NCI-H2107 treated with DMSO at 0.1 percent for 48 hours (cell line): ENCODE results near the gene PPP1CC.

Source experiments
- DNase-seq: peaks from one replicate; lab custom pipeline; 2025; ENCODE audit not compliant: unreplicated experiment; lab: John Stamatoyannopoulos, UW

PPP1CC gene

GRCh38 chr12:110689281-110690126 lies 53.2 kb downstream of the PPP1CC start:
- DNase-seq = no peak

GRCh38 chr12:110688446-110689280 lies 54.0 kb downstream of the PPP1CC start, which contains the start of gene HVCN1:
HVCN1 (minus strand) TSS chr12:110689115; CDS start chr12:110683245, 5,870 bp downstream.
- no peak for DNase-seq

GRCh38 chr12:110687396-110688169 lies 55.1 kb downstream of the PPP1CC start:
- no peak for DNase-seq

GRCh38 chr12:110686294-110686903 lies 56.3 kb downstream of the PPP1CC start:
- no peak for DNase-seq

- DNase-seq = peak; percentile 26
Measured at GRCh38 chr12:110684312-110684836, 58.3 kb downstream of the PPP1CC start.

- no peak for DNase-seq
Measured at GRCh38 chr12:110683888-110684287, 58.8 kb downstream of the PPP1CC start.

- DNase-seq = no peak
Measured at GRCh38 chr12:110680032-110680431, 62.7 kb downstream of the PPP1CC start.

GRCh38 chr12:110679201-110679600 lies 63.5 kb downstream of the PPP1CC start:
- DNase-seq = no peak

- DNase-seq = no peak
Measured at GRCh38 chr12:110677982-110678381, 64.7 kb downstream of the PPP1CC start.

- no peak for DNase-seq
Measured at GRCh38 chr12:110677206-110677911, 65.3 kb downstream of the PPP1CC start.

- no peak for DNase-seq
Measured at GRCh38 chr12:110676171-110676570, 66.5 kb downstream of the PPP1CC start.

- DNase-seq = no peak
Measured at GRCh38 chr12:110670161-110670701, 72.5 kb downstream of the PPP1CC start.
